Natural killer cell (primary cell): Measurements from ENCODE around the gene FANCL. TPM values are rescaled to one million over a fixed set of nuclear protein-coding genes. Genes with fewer than 3 reads are reported as not detected.
"Not testable (repeated sequence)": the region's sequence is repeated elsewhere in the genome, so short reads cannot be mapped to it uniquely, and the experiment has no call there.

ENCODE experiments used
- ATAC-seq, 3 donors: fragments of 150-1000 bp in 2 of 3; fragments of 200-7000 bp in 1 of 3; cut with Tn5 transposase; 1 replicate in 1 of 3; 2 replicates in 2 of 3; pipeline ENCODE4 v1.10.0; 2021; ENCODE audit warnings: mild to moderate bottlenecking in 2 of 3, moderate library complexity in 2 of 3
- DNase-seq, 2 donors: peaks; one replicate each; pipeline versions ENCODE4 v3.0.0 to v3.0.0-alpha.2; 2013 to 2021; ENCODE audit warnings: mixed read lengths in 1 of 2
- H3K27ac ChIP-seq: one replicate; pipeline ENCODE4 v1.5.1; 2013; ENCODE audit warnings: mild to moderate bottlenecking, low read length
- H3K27me3 ChIP-seq: one replicate; pipeline ENCODE4 v1.6.1; 2013; ENCODE audit warnings: low read length; ENCODE audit not compliant: control insufficient read depth, insufficient read depth
- H3K36me3 ChIP-seq: one replicate; pipeline ENCODE4 v1.6.1; 2013; ENCODE audit warnings: low read length; ENCODE audit not compliant: control insufficient read depth, insufficient read depth
- H3K4me1 ChIP-seq: one replicate; pipeline ENCODE4 v1.6.1; 2013; ENCODE audit warnings: low read length; ENCODE audit not compliant: control insufficient read depth, insufficient read depth
- H3K4me3 ChIP-seq: one replicate; pipeline ENCODE4 v1.5.1; 2013; ENCODE audit warnings: low read length
- H3K9me3 ChIP-seq: one replicate; pipeline ENCODE4 v1.6.1; 2013; ENCODE audit warnings: low read length; ENCODE audit not compliant: control insufficient read depth, insufficient read depth
- H3K27ac Mint-ChIP-seq, 2 donors: one replicate each; pipeline ENCODE4 v1.8.0; 2022; ENCODE audit warnings: mild to moderate bottlenecking in 2 of 2, mixed read lengths in 2 of 2, moderate library complexity in 1 of 2
- H3K27me3 Mint-ChIP-seq, 2 donors: one replicate each; pipeline ENCODE4 v1.8.0; 2022; ENCODE audit warnings: low read depth in 2 of 2, mixed read lengths in 2 of 2
- H3K36me3 Mint-ChIP-seq: one replicate; pipeline ENCODE4 v1.8.0; 2022; ENCODE audit warnings: mixed read lengths
- H3K4me1 Mint-ChIP-seq, 2 donors: one replicate each; pipeline ENCODE4 v1.8.0; 2022; ENCODE audit warnings: mixed read lengths in 2 of 2
- H3K4me3 Mint-ChIP-seq: one replicate; pipeline ENCODE4 v1.8.0; 2022; ENCODE audit warnings: mild to moderate bottlenecking, moderate library complexity, mixed read lengths
- H3K9me3 Mint-ChIP-seq, 2 donors: one replicate each; pipeline ENCODE4 v1.8.0; 2022; ENCODE audit warnings: mixed read lengths in 2 of 2
- CTCF ChIP-seq: fragments of 200-600 bp; IDR thresholded peaks from one replicate; pipeline ENCODE4 v1.8.0; 2022; ENCODE audit warnings: antibody characterized with exemption
- WGBS: methylation state at CpG from one replicate; pipeline ENCODE4 v1.1.7; 2013; ENCODE audit warnings: missing lambda C conversion rate; ENCODE audit not compliant: insufficient coverage; 5-methylcytosine and 5-hydroxymethylcytosine counted together
- intact Hi-C: fragments of 100-400 bp; cut with micrococcal nuclease; formaldehyde crosslinking; loops from one replicate; pipeline ENCODE4 v1.14.2; 2022
- total RNA-seq, 4 donors: library from RNA; stranded (reverse); fragments of 120-200 nt in 1 of 4; gene quantifications; one replicate each; pipeline versions ENCODE4 v1.2.3 to v1.2.4, GENCODE V29; 2013 to 2022

Gene FANCL
- total RNA-seq, 3 donors from 2014 or later (not counting 1 experiment from before 2014, with no cell fraction given), result 6.8 to 13.1 (median 8.0) TPM

GRCh38 chr2:58271826-58272225, 30.7 kb upstream of the FANCL start:
- H3K9me3 ChIP-seq, result no peaks in the 10 kb centered on the region
- H3K36me3 Mint-ChIP-seq, result no peaks in the 10 kb centered on the region
- 69% methylated on average over 1 of the region's 1 CpG for WGBS
- H3K4me3 Mint-ChIP-seq, result no peak overlapping the region
- H3K27ac Mint-ChIP-seq, result no peak overlapping the region
- DNase-seq (no peak), ATAC-seq (no peak)
- no peaks in the 10 kb centered on the region for H3K36me3 ChIP-seq
- no peaks in the 10 kb centered on the region for H3K4me1 ChIP-seq
- no peaks in the 10 kb centered on the region for H3K4me1 Mint-ChIP-seq
- no peak for TF ChIP-seq CTCF
- no peak overlapping the region for H3K4me3 ChIP-seq
- no peak overlapping the region for H3K27ac ChIP-seq
- peaks cover 6% of the 10 kb centered on the region in 2 donors for H3K27me3 Mint-ChIP-seq
- peaks cover 2 to 7% of the 10 kb centered on the region in 2 donors for H3K9me3 Mint-ChIP-seq
- intact Hi-C loops, result no loop called here
- H3K27me3 ChIP-seq, result no peaks in the 10 kb centered on the region

GRCh38 chr2:58268685-58269084, 27.6 kb upstream of the FANCL start:
- no peaks in the 10 kb centered on the region for H3K4me1 Mint-ChIP-seq
- H3K9me3 Mint-ChIP-seq, result peaks cover 0 to 4% of the 10 kb centered on the region in 2 donors
- Histone ChIP-seq H3K36me3 (no peaks in the 10 kb centered on the region), H3K4me1 (no peaks in the 10 kb centered on the region), H3K4me3 (no peak overlapping the region), H3K27ac (no peak overlapping the region), H3K9me3 (no peaks in the 10 kb centered on the region), H3K27me3 (no peaks in the 10 kb centered on the region)
- peaks cover 2 to 6% of the 10 kb centered on the region in 2 donors for H3K27me3 Mint-ChIP-seq
- H3K27ac Mint-ChIP-seq, result no peak overlapping the region
- H3K36me3 Mint-ChIP-seq, result no peaks in the 10 kb centered on the region
- WGBS, result 96% methylated on average over 4 of the region's 4 CpGs
- intact Hi-C loops, result no loop called here
- ATAC-seq (no peak), DNase-seq (no peak)
- no peak overlapping the region for H3K4me3 Mint-ChIP-seq
- TF ChIP-seq CTCF, result no peak

- Mint-ChIP-seq H3K27me3 (peaks cover 0 to 7% of the 10 kb centered on the region in 2 donors), H3K27ac (no peak overlapping the region), H3K4me3 (no peak overlapping the region), H3K36me3 (no peaks in the 10 kb centered on the region), H3K9me3 (peaks cover 0 to 4% of the 10 kb centered on the region in 2 donors), H3K4me1 (no peaks in the 10 kb centered on the region)
- no peaks in the 10 kb centered on the region for H3K27me3 ChIP-seq
- no peak for ATAC-seq
- H3K27ac ChIP-seq, result no peak overlapping the region
- intact Hi-C loops, result no loop called here
- DNase-seq, result no peak
- 89% methylated on average over 2 of the region's 2 CpGs for WGBS
- H3K36me3 ChIP-seq, result no peaks in the 10 kb centered on the region
- no peaks in the 10 kb centered on the region for H3K4me1 ChIP-seq
- H3K9me3 ChIP-seq, result no peaks in the 10 kb centered on the region
- no peak overlapping the region for H3K4me3 ChIP-seq
- no peak for TF ChIP-seq CTCF
These were observed 25.1 kb upstream of the FANCL start for GRCh38 chr2:58266211-58266610.

- H3K9me3 ChIP-seq, result no peaks in the 10 kb centered on the region
- H3K27me3 ChIP-seq, result no peaks in the 10 kb centered on the region
- peaks cover 2 to 31% of the 10 kb centered on the region in 2 donors for H3K27me3 Mint-ChIP-seq
- no peaks in the 10 kb centered on the region for H3K4me1 Mint-ChIP-seq
- ATAC-seq (no peak), DNase-seq (no peak)
- intact Hi-C loops, result no loop called here
- H3K9me3 Mint-ChIP-seq, result no peaks in the 10 kb centered on the region
- no CpG with 5 or more reads among the region's 1 CpG for WGBS
- H3K36me3 ChIP-seq, result no peaks in the 10 kb centered on the region
- no peak overlapping the region for H3K27ac ChIP-seq
- H3K27ac Mint-ChIP-seq, result no peak overlapping the region
- no peaks in the 10 kb centered on the region for H3K36me3 Mint-ChIP-seq
- H3K4me1 ChIP-seq, result no peaks in the 10 kb centered on the region
- TF ChIP-seq CTCF, result no peak
- H3K4me3 Mint-ChIP-seq, result no peak overlapping the region
- no peak overlapping the region for H3K4me3 ChIP-seq
These were observed 20.1 kb upstream of the FANCL start for GRCh38 chr2:58261209-58261608.

GRCh38 chr2:58258456-58258855, 17.3 kb upstream of the FANCL start:
- ATAC-seq, result not testable (repeated sequence)

More at GRCh38 chr2:58258456-58258855, 17.3 kb upstream of the FANCL start:
- H3K4me1 ChIP-seq, H3K27ac ChIP-seq, DNase-seq, H3K27ac Mint-ChIP-seq, H3K36me3 ChIP-seq, intact Hi-C loops, H3K4me1 Mint-ChIP-seq, H3K4me3 Mint-ChIP-seq, H3K9me3 ChIP-seq, H3K36me3 Mint-ChIP-seq, H3K9me3 Mint-ChIP-seq, H3K4me3 ChIP-seq, H3K27me3 ChIP-seq: not testable (repeated sequence)
- H3K27me3 Mint-ChIP-seq, result peaks cover 5 to 31% of the 10 kb centered on the region in 2 donors
- 75% methylated on average over 1 of the region's 1 CpG for WGBS
